Right lobe of liver (tissue), 6 donors: ENCODE data around the gene GSG1L. TPM values are rescaled to one million over a fixed set of nuclear protein-coding genes. Genes with fewer than 3 reads are reported as not detected.

Experiments
- ATAC-seq, 4 donors: fragments of 200-7000 bp; cut with Tn5 transposase; one replicate each; pipeline ENCODE4 v1.9.1; 2020; ENCODE audit warnings: mild to moderate bottlenecking in 4 of 4, moderate library complexity in 4 of 4
- DNase-seq, 3 donors: peaks; one replicate each; pipeline ENCODE4 v3.0.0-alpha.2; 2020
- H3K27ac ChIP-seq, 3 donors: fragments of 200-600 bp; one replicate each; pipeline ENCODE4 v1.8.0; 2022
- H3K27me3 ChIP-seq, 2 donors: fragments of 200-600 bp; one replicate each; pipeline ENCODE4 v1.8.0; 2022
- H3K36me3 ChIP-seq, 4 donors: fragments of 200-600 bp; sonication (generic) in 1 of 4; one replicate each; pipeline versions ENCODE4 v1.5.1 to v1.8.0; 2017 to 2022; ENCODE audit warnings: control low read depth in 1 of 4
- H3K4me1 ChIP-seq, 4 donors: fragments of 200-600 bp; sonication (generic) in 1 of 4; one replicate each; pipeline versions ENCODE4 v1.5.1 to v1.8.0; 2017 to 2022; ENCODE audit warnings: control low read depth in 1 of 4
- H3K4me3 ChIP-seq, 3 donors: fragments of 200-600 bp; one replicate each; pipeline ENCODE4 v1.8.0; 2022
- H3K9me3 ChIP-seq, 4 donors: fragments of 200-600 bp; sonication (generic) in 1 of 4; one replicate each; pipeline versions ENCODE4 v1.5.1 to v1.8.0; 2017 to 2022; ENCODE audit warnings: control low read depth in 1 of 4
- CTCF ChIP-seq, 4 donors: fragments of 200-600 bp in 3 of 4; fragments of 450-650 bp in 1 of 4; IDR thresholded peaks; one replicate each; pipeline versions ENCODE4 v1.5.1 to v1.8.0; 2016 to 2022; ENCODE audit warnings: antibody characterized with exemption in 4 of 4, mild to moderate bottlenecking in 2 of 4
- POLR2A ChIP-seq: fragments of 450-650 bp; IDR thresholded peaks from one replicate; pipeline ENCODE4 v1.6.1; 2017; ENCODE audit warnings: antibody characterized with exemption, mild to moderate bottlenecking
- WGBS: methylation state at CpG from one replicate; pipeline ENCODE4 v1.1.6; 2018; ENCODE audit warnings: low coverage, low lambda C conversion rate; ENCODE audit not compliant: insufficient coverage; ENCODE audit errors: missing lambda C conversion rate; 5-methylcytosine and 5-hydroxymethylcytosine counted together
- intact Hi-C, 2 donors: fragments of 100-400 bp; cut with DNase I; formaldehyde crosslinking; loops; one replicate each; pipeline versions ENCODE4 v1.11.2 to v1.14.1; 2022
- total RNA-seq, 6 experiments: library from RNA; depleted of rRNA in 2 of 6; stranded (reverse); fragments of >200 nt in 2 of 6; fragmentation: NEBNext Ultra II Directional in 3 of 6; extraction: Animal tissue kit (Norgen Biotek cat#: 25700) in 3 of 6; gene quantifications; one replicate each; pipeline versions ENCODE4 v1.1.0 to v1.2.4, GENCODE V29; 2016 to 2023
- donor health status: DM: no; HTN: yes; CAD: no.
- donor health status: DM: no; HTN: no; CAD: no.
- donor health status: DM: no; HTN: no; CAD: no.
- donor health status: DM: no; HTN: yes; CAD: no.
- donor health status: DM: no; HTN: yes; CAD: no.

GSG1L gene
- total RNA-seq, 6 experiments from 2014 or later = 0.33 TPM; not detected in 5

- Histone ChIP-seq H3K36me3 (no peaks in the 10 kb centered on the region), H3K4me3 (no peak overlapping the region), H3K4me1 (no peaks in the 10 kb centered on the region), H3K9me3 (no peaks in the 10 kb centered on the region), H3K27ac (no peak overlapping the region), H3K27me3 (no peaks in the 10 kb centered on the region)
- 94% methylated on average over 4 of the region's 4 CpGs for WGBS
- TF ChIP-seq POLR2A = no peak
- TF ChIP-seq CTCF (IDR thresholded peaks at IDR 0.05) = no peak
- intact Hi-C loops = no loop called here
- DNase-seq = no peak
- no peak for ATAC-seq
These were observed 311.3 kb downstream of the GSG1L start for GRCh38 chr16:27752241-27752640.

GRCh38 chr16:27751676-27752075 lies 311.8 kb downstream of the GSG1L start:
- ATAC-seq (no peak), DNase-seq (no peak)
- Histone ChIP-seq H3K27me3 (no peaks in the 10 kb centered on the region), H3K4me3 (no peak overlapping the region), H3K36me3 (no peaks in the 10 kb centered on the region), H3K9me3 (no peaks in the 10 kb centered on the region), H3K4me1 (no peaks in the 10 kb centered on the region), H3K27ac (no peak overlapping the region)
- WGBS = 95% methylated on average over 7 of the region's 9 CpGs
- intact Hi-C loops = no loop called here
- no peak for TF ChIP-seq CTCF (IDR thresholded peaks at IDR 0.05)
- no peak for TF ChIP-seq POLR2A

GRCh38 chr16:27751233-27751632 lies 312.3 kb downstream of the GSG1L start:
- no peak for ATAC-seq
- no peak overlapping the region for H3K4me3 ChIP-seq
- H3K27ac ChIP-seq = no peak overlapping the region
- no peaks in the 10 kb centered on the region for H3K36me3 ChIP-seq
- H3K9me3 ChIP-seq = no peaks in the 10 kb centered on the region
- no peaks in the 10 kb centered on the region for H3K4me1 ChIP-seq
- intact Hi-C loops = no loop called here
- no peaks in the 10 kb centered on the region for H3K27me3 ChIP-seq
- WGBS = no CpG with 5 or more reads among the region's 4 CpGs
- TF ChIP-seq POLR2A (no peak), CTCF (IDR thresholded peaks at IDR 0.05) (no peak)
- DNase-seq = no peak

- TF ChIP-seq CTCF (IDR thresholded peaks at IDR 0.05) = no peak
- TF ChIP-seq POLR2A = no peak
- intact Hi-C loops = no loop called here
- H3K27me3 ChIP-seq = no peaks in the 10 kb centered on the region
- ATAC-seq (no peak), DNase-seq (no peak)
- no peak overlapping the region for H3K27ac ChIP-seq
- no peaks in the 10 kb centered on the region for H3K9me3 ChIP-seq
- WGBS = 96% methylated on average over 8 of the region's 16 CpGs
- no peaks in the 10 kb centered on the region for H3K36me3 ChIP-seq
- no peak overlapping the region for H3K4me3 ChIP-seq
- H3K4me1 ChIP-seq = no peaks in the 10 kb centered on the region
These were observed 313.6 kb downstream of the GSG1L start for GRCh38 chr16:27749946-27750345.

GRCh38 chr16:27749547-27749875 lies 314.0 kb downstream of the GSG1L start:
- Histone ChIP-seq H3K9me3 (no peaks in the 10 kb centered on the region), H3K4me1 (no peaks in the 10 kb centered on the region), H3K27me3 (no peaks in the 10 kb centered on the region), H3K4me3 (no peak overlapping the region), H3K36me3 (no peaks in the 10 kb centered on the region), H3K27ac (no peak overlapping the region)
- ATAC-seq (no peak), DNase-seq (no peak)
- TF ChIP-seq POLR2A (no peak), CTCF (IDR thresholded peaks at IDR 0.05) (no peak)
- intact Hi-C loops = no loop called here
- 89% methylated on average over 3 of the region's 16 CpGs for WGBS
